Lower leg skin (tissue), 4 donors: ENCODE measurements around the gene SLIRP. TPM values are rescaled to one million over a fixed set of nuclear protein-coding genes. Genes with fewer than 3 reads are reported as not detected.
"Not testable (repeated sequence)": the region's sequence is repeated elsewhere in the genome, so short reads cannot be mapped to it uniquely, and the experiment has no call there.

Experiments
- DNase-seq, 2 donors: peaks; one replicate each; pipeline ENCODE4 v3.0.0-alpha.2; 2019; ENCODE audit warnings: low spot score in 2 of 2
- H3K4me3 ChIP-seq: fragments of 200-600 bp; sonication (generic); 2 replicates; pipeline ENCODE4 v1.5.1; 2017; ENCODE audit warnings: mild to moderate bottlenecking, low read depth; ENCODE audit not compliant: poor library complexity, severe bottlenecking
- CTCF ChIP-seq, 3 donors: fragments of 450-650 bp; IDR thresholded peaks; one replicate each; pipeline ENCODE4 v1.5.1; 2016; ENCODE audit warnings: antibody characterized with exemption in 3 of 3, mild to moderate bottlenecking in 3 of 3, moderate library complexity in 2 of 3
- POLR2A ChIP-seq, 2 donors: fragments of 450-650 bp; IDR thresholded peaks; one replicate each; pipeline ENCODE4 v1.6.1; 2016 to 2017; ENCODE audit warnings: antibody characterized with exemption in 2 of 2, mild to moderate bottlenecking in 1 of 2, moderate library complexity in 1 of 2
- WGBS, 2 donors: methylation state at CpG; one replicate each; pipeline ENCODE4 v1.1.5; 2018; 5-methylcytosine and 5-hydroxymethylcytosine counted together
- intact Hi-C: fragments of 100-400 bp; cut with DNase I; formaldehyde crosslinking; loops from one replicate; pipeline ENCODE4 v1.15.0; 2023; ENCODE audit warnings: low total_unique reads
- total RNA-seq, 4 donors: library from RNA; depleted of rRNA; stranded (reverse); fragments of >200 nt; gene quantifications; one replicate each; pipeline ENCODE4 v1.1.0, GENCODE V29; 2016

Gene SLIRP
- 100 to 1,000 TPM in 3 of 4 donors, 10 to 100 TPM in 1; 87.1 to 309 (median 107) TPM for total RNA-seq

- peak; percentile 83 to 97 for DNase-seq
- 0 to 1% methylated on average over 48 to 49 of the region's 49 CpGs for WGBS, 2 donors
- peak within 1 kb of the TSS; percentile 95 for H3K4me3 ChIP-seq
- intact Hi-C loops: loop anchor here (10.0 kb wide), 2 partner anchors 243 to 363 kb away; no protein-coding TSS in a partner anchor
- TF ChIP-seq CTCF (IDR thresholded peaks at IDR 0.05) (no peak), POLR2A (IDR thresholded peaks at IDR 0.05) (peak in 1 of 2 donors; percentile 16)
Observed at GRCh38 chr14:77707724-77708408, at the start of gene SLIRP, which contains the start of gene ALKBH1. Gene SLIRP, plus strand, starts transcription at chr14:77708103. Its CDS starts 9 bp downstream, at chr14:77708112. Gene ALKBH1, minus strand, starts transcription at chr14:77708023. Its CDS starts 19 bp downstream, at chr14:77708004.

- no peak for DNase-seq
- intact Hi-C loops: loop anchor here (5.0 kb wide), 1 partner anchor 497 kb away; no protein-coding TSS in a partner anchor
- 79 to 83% methylated on average over 2 of the region's 2 CpGs for WGBS, 2 donors
- TF ChIP-seq CTCF (IDR thresholded peaks at IDR 0.05) (no peak), POLR2A (IDR thresholded peaks at IDR 0.05) (no peak)
- no peak overlapping the region for H3K4me3 ChIP-seq
Observed at GRCh38 chr14:77659831-77660230, 48.1 kb upstream of the SLIRP start.

GRCh38 chr14:77660754-77661153, 47.1 kb upstream of the SLIRP start:
- DNase-seq: no peak
- TF ChIP-seq CTCF (IDR thresholded peaks at IDR 0.05) (no peak), POLR2A (IDR thresholded peaks at IDR 0.05) (no peak)
- 72 to 79% methylated on average over 7 of the region's 7 CpGs for WGBS, 2 donors
- intact Hi-C loops: loop anchor here (5.0 kb wide), 1 partner anchor 497 kb away; no protein-coding TSS in a partner anchor
- no peak overlapping the region for H3K4me3 ChIP-seq

GRCh38 chr14:77661562-77661961, 46.3 kb upstream of the SLIRP start:
- not testable (repeated sequence) for H3K4me3 ChIP-seq, DNase-seq
- intact Hi-C loops: loop anchor here (5.0 kb wide), 1 partner anchor 496 kb away; no protein-coding TSS in a partner anchor
- 72 to 75% methylated on average over 7 to 9 of the region's 9 CpGs for WGBS, 2 donors

GRCh38 chr14:77663293-77663692, 44.6 kb upstream of the SLIRP start:
- intact Hi-C loops: loop anchor here (5.0 kb wide), 1 partner anchor 494 kb away; no protein-coding TSS in a partner anchor
- 42 to 55% methylated on average over 6 of the region's 6 CpGs for whole genome bisulfite sequencing, 2 donors
- no peak for DNase-seq

More at GRCh38 chr14:77663293-77663692, 44.6 kb upstream of the SLIRP start:
- no peak overlapping the region for H3K4me3 ChIP-seq
- no peak for TF ChIP-seq CTCF (IDR thresholded peaks at IDR 0.05)
- no peak for TF ChIP-seq POLR2A (IDR thresholded peaks at IDR 0.05)
